PFSK-1 (cell line): ENCODE measurements around the gene IGSF11.

Experiments
- FOXP2 ChIP-seq: optimal IDR thresholded peaks from 2 replicates; pipeline ENCODE3; 2011; ENCODE audit warnings: borderline replicate concordance, control low read depth, inconsistent platforms; ENCODE audit not compliant: insufficient read depth; ENCODE audit errors: extremely low read length, extremely low read depth
- POLR2AphosphoS5 ChIP-seq: IDR thresholded peaks from 2 replicates; pipeline ENCODE4 v1.6.1; 2012; ENCODE audit warnings: low read depth, mild to moderate bottlenecking, control low read depth, low read length, moderate library complexity
- SIN3A ChIP-seq: IDR thresholded peaks from 2 replicates; pipeline ENCODE4 v1.6.1; 2012; ENCODE audit warnings: mild to moderate bottlenecking, low read length, moderate library complexity, borderline replicate concordance; ENCODE audit not compliant: insufficient read depth
- TAF1 ChIP-seq: IDR thresholded peaks from 2 replicates; pipeline ENCODE4 v1.6.1; 2012; ENCODE audit warnings: low read length, control low read depth, borderline replicate concordance; ENCODE audit not compliant: insufficient read depth
- TF ChIP-seq, protein P1 (sequence below), 2 experiments: IDR thresholded peaks; 2 replicates each; pipeline versions ENCODE4 v1.6.1 to v1.8.0; 2011 to 2012; ENCODE audit warnings: low read depth in 2 of 2, low read length in 2 of 2, control low read depth in 1 of 2, inconsistent platforms in 1 of 2, mild to moderate bottlenecking in 1 of 2, moderate library complexity in 1 of 2; ENCODE audit not compliant: insufficient read depth in 1 of 2

Gene IGSF11

DNA sequence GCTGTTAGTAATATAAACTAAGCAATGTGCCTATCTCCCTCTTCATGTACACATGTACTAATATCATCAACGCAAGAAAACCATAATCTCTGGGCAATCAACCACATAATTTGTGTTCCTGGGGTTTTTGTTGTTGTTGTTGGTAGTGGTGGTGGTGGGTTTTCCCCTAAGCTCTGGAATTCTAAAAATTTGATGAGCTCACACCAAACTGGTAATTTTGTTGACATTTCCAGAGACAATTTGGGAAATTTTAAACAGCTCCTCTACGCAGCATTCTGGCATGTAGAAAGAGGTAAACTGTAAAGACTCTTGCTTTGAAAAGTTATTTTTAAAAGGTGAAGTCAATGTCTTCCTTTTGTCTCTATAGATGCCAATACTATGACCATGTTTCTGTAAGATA lies 126.7 kb downstream of the IGSF11 start:
- TF ChIP-seq, protein P1, sequence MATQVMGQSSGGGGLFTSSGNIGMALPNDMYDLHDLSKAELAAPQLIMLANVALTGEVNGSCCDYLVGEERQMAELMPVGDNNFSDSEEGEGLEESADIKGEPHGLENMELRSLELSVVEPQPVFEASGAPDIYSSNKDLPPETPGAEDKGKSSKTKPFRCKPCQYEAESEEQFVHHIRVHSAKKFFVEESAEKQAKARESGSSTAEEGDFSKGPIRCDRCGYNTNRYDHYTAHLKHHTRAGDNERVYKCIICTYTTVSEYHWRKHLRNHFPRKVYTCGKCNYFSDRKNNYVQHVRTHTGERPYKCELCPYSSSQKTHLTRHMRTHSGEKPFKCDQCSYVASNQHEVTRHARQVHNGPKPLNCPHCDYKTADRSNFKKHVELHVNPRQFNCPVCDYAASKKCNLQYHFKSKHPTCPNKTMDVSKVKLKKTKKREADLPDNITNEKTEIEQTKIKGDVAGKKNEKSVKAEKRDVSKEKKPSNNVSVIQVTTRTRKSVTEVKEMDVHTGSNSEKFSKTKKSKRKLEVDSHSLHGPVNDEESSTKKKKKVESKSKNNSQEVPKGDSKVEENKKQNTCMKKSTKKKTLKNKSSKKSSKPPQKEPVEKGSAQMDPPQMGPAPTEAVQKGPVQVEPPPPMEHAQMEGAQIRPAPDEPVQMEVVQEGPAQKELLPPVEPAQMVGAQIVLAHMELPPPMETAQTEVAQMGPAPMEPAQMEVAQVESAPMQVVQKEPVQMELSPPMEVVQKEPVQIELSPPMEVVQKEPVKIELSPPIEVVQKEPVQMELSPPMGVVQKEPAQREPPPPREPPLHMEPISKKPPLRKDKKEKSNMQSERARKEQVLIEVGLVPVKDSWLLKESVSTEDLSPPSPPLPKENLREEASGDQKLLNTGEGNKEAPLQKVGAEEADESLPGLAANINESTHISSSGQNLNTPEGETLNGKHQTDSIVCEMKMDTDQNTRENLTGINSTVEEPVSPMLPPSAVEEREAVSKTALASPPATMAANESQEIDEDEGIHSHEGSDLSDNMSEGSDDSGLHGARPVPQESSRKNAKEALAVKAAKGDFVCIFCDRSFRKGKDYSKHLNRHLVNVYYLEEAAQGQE (IDR thresholded peaks at IDR 0.05; ENCODE audit: insufficient read depth in 1 of 2, low read depth in 2 of 2, low read length in 2 of 2): no peak
- TF ChIP-seq TAF1: no peak
- no peak for TF ChIP-seq SIN3A
- TF ChIP-seq FOXP2: no peak
- no peak for TF ChIP-seq POLR2AphosphoS5

DNA sequence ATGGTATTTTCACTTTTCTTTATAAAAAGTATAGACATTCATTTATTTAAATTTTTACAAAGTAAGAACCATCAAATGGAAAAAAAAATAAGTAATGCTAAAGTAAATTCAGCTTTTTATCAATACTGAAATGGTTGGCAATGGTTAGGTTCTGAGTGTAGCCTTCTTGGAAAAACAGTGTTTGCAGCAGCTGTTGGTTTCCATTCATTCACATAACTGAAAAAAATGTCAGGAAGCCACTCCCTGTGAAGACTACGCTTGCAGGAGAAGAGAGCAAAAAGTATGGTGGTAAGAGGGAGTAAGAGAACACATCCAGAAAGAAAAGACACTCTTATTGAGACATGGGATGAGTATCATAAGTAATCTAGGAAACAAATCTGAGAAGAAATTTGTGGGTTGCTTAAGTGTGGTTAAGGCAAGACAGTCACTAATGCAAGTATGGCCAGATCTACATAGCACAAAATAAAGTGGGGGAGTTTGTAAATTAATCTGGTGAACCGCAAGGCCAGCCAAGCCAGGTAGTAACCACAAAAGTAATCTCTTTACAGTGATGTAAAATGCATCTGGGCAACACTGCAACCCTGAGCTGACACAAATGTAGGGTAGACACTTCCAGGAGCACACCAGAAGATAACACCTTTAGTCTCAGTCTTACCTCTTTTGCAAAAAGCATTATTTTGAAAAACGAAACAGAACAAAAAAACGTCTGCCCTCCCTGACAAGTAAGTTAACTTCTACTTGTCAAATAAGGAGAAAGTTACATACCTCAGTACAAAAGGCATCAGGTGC lies 133.7 kb downstream of the IGSF11 start:
- TF ChIP-seq, protein P1 (IDR thresholded peaks at IDR 0.05; ENCODE audit: insufficient read depth in 1 of 2, low read depth in 2 of 2, low read length in 2 of 2): no peak
- TF ChIP-seq TAF1 (no peak), FOXP2 (no peak), POLR2AphosphoS5 (no peak), SIN3A (no peak)

DNA sequence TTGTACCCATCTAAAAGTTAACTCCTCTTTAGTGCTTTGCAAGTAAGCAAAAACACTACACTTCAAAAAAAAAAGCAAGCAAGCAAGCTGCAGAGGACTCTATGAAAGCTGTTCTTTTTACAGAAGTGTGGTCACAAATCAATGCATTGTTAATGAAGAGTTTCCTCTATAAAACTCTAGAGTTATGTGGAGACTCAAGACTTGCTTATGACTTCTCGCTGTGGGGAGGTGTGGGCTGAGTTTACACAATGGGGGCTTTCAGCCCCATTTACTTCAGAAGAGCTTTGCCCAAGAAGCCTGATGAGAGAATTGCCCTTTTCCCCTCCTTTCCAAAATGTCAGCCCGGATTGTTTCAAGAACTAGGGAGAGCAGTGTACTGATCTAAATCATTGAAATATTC lies 144.4 kb downstream of the IGSF11 start:
- TF ChIP-seq POLR2AphosphoS5 (no peak), TAF1 (no peak), SIN3A (no peak), FOXP2 (no peak)
- TF ChIP-seq, protein P1 (IDR thresholded peaks at IDR 0.05; ENCODE audit: insufficient read depth in 1 of 2, low read depth in 2 of 2, low read length in 2 of 2): no peak

DNA sequence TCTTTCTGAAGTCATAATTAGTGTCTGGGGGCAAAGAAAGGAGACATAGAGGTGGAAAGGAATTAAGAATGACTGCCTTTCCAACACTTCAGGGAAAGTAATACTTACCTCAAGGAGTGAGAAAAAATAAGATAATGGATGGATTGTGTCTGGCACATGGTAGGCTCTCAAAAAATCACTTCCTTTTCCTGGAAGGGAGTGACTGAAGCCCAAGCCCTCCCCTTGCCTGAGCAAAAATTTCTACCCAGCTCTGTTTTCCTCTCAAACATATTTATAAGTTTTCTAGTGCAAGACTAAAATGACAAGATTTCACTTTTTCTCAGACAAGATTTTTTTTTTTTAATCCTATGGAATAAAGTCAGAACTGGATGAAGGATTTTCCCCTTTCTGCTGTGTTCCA lies 145.0 kb downstream of the IGSF11 start:
- TF ChIP-seq TAF1 (no peak), SIN3A (no peak), POLR2AphosphoS5 (no peak), FOXP2 (no peak)
- TF ChIP-seq, protein P1 (IDR thresholded peaks at IDR 0.05; ENCODE audit: insufficient read depth in 1 of 2, low read depth in 2 of 2, low read length in 2 of 2): no peak

DNA sequence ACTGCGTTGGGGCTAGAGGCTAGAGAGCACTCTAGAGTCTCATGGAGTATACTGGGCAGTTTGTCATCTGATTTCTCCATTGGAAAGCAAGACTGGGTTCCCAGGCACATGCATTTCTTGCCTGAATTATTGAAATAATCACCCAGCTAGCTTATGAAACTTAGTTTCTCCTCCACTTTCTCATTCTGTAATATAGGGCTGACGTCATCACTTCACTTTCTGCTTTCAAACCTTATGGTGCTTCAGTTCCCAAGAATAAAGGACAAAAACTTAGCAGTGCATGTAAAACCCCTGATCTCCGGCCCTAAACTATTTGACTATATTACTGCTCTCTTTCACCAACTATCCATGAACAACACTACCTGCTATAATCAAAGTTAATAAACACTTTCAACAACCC lies 147.9 kb downstream of the IGSF11 start:
- TF ChIP-seq TAF1 (no peak), FOXP2 (no peak), POLR2AphosphoS5 (no peak), SIN3A (no peak)
- TF ChIP-seq, protein P1 (IDR thresholded peaks at IDR 0.05; ENCODE audit: insufficient read depth in 1 of 2, low read depth in 2 of 2, low read length in 2 of 2): no peak
